SK-N-MC (cell line): ENCODE data around the gene FXYD1.
A peak's percentile ranks its signal among the peaks of the same experiment; 100 is the strongest.
"Not testable (repeated sequence)": the region's sequence is repeated elsewhere in the genome, so short reads cannot be mapped to it uniquely, and the experiment has no call there.

Experiments used
- DNase-seq: peaks from one replicate; pipeline ENCODE4 v3.0.0-alpha.2; 2011; ENCODE audit warnings: low read depth, low spot score
- H3K27ac ChIP-seq: fragments of 200-600 bp; sonication (generic); 2 replicates; pipeline ENCODE4 v1.5.1; 2016; ENCODE audit warnings: mixed run types
- H3K36me3 ChIP-seq: fragments of 200-600 bp; sonication (generic); 2 replicates; pipeline ENCODE4 v1.6.1; 2017; ENCODE audit warnings: antibody characterized with exemption, low read length, mixed read lengths; ENCODE audit not compliant: insufficient read depth
- H3K4me3 ChIP-seq: fragments of 200-600 bp; sonication (generic); 2 replicates; pipeline ENCODE4 v1.5.1; 2016
- H3K9ac ChIP-seq: fragments of 200-600 bp; sonication (generic); 2 replicates; pipeline ENCODE4 v1.8.0; 2017; ENCODE audit warnings: mixed run types, mixed read lengths; ENCODE audit not compliant: insufficient read length
- H3K9me3 ChIP-seq: fragments of 200-600 bp; sonication (generic); 2 replicates; pipeline ENCODE4 v1.6.1; 2017; ENCODE audit warnings: low read depth, mild to moderate bottlenecking, antibody characterized with exemption, low read length, moderate library complexity, mixed read lengths
- EZH2 ChIP-seq: fragments of 200-600 bp; sonication (generic); IDR thresholded peaks from one replicate; pipeline ENCODE4 v1.6.1; 2017; ENCODE audit warnings: antibody characterized with exemption
- FOXP2 ChIP-seq: optimal IDR thresholded peaks from 2 replicates; pipeline ENCODE3; 2011; ENCODE audit warnings: mild to moderate bottlenecking, moderate library complexity; ENCODE audit not compliant: insufficient read depth; ENCODE audit errors: extremely low read length, control extremely low read depth
- POLR2AphosphoS5 ChIP-seq: IDR thresholded peaks from 2 replicates; pipeline ENCODE4 v1.6.1; 2012; ENCODE audit warnings: mild to moderate bottlenecking, low read depth, low read length, borderline replicate concordance

The FXYD1 gene

DNA sequence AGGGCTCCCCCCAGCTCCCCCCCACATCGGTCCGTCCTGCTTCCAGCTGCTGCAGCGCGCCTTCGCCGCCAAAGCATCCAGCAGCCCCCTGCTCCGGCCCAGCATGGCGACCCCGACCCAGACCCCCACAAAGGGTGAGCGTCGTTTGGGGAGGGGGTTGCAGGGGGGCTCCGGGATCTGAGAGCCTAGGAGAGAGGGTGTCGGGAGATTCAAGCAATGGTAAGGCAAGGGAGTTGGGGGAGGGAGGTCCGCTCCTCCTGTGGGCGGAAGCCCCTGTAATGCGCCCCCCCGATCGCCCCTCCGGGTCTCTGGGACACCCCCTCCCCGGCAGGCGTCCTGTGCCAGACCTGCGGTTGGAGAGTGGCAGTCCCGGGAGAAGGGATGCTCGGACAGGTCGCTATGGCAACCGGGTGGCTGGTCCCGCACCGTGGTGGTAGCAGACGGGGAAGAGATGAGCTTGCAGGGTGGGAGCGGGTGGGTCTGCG, 4.6 kb downstream of the FXYD1 start, which contains the start of gene FXYD7:
Gene FXYD7, plus strand, starts transcription at position 25 of the 485 bp plus-strand sequence. Its CDS starts 79 bp downstream, at position 104.
- Histone ChIP-seq H3K4me3 (peak within 1 kb of the TSS; percentile 42; the same call in 1 of the 2 replicates), H3K27ac (no peak within 1 kb of the TSS), H3K9me3 (no peaks in the 10 kb centered on the region), H3K36me3 (no peaks in the 10 kb centered on the region), H3K9ac (no peak within 1 kb of the TSS)
- DNase-seq = no peak
- no peak for TF ChIP-seq EZH2
- no peak for TF ChIP-seq POLR2AphosphoS5
- no peak for TF ChIP-seq FOXP2

- Histone ChIP-seq H3K9me3 (no peaks in the 10 kb centered on the region), H3K36me3 (no peaks in the 10 kb centered on the region), H3K4me3 (no peak overlapping the region), H3K27ac (no peak overlapping the region), H3K9ac (no peak overlapping the region)
- DNase-seq = no peak
- TF ChIP-seq POLR2AphosphoS5 (no peak), FOXP2 (no peak), EZH2 (no peak)
Observed at GRCh38 chr19:35143818-35144217, 5.2 kb downstream of the FXYD1 start.

DNA sequence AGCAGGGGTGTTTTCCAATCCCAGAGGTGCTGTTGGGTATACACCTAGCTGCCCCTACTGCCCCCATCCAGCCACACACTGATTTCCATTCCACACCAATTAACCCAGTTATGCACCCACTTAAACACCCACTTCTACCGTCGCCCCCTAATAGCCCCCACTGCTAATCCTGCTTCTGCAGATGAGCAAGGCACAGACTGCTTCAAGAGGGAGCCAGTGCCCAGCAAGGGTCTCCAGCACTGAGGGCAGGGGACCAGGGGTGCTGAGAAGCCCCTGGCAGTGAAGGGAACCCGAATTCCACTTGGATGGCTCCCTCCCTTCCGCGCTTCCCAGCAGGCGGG, 5.6 kb downstream of the FXYD1 start:
- Histone ChIP-seq H3K4me3 (no peak overlapping the region), H3K9ac (no peak overlapping the region), H3K27ac (no peak overlapping the region), H3K36me3 (no peaks in the 10 kb centered on the region), H3K9me3 (no peaks in the 10 kb centered on the region)
- TF ChIP-seq POLR2AphosphoS5 (no peak), EZH2 (no peak), FOXP2 (no peak)
- no peak for DNase-seq

GRCh38 chr19:35144600-35145436, 6.2 kb downstream of the FXYD1 start:
- Histone ChIP-seq H3K4me3 (no peak overlapping the region), H3K9ac (no peak overlapping the region), H3K27ac (no peak overlapping the region), H3K36me3 (no peaks in the 10 kb centered on the region), H3K9me3 (no peaks in the 10 kb centered on the region)
- TF ChIP-seq FOXP2 (no peak), POLR2AphosphoS5 (no peak), EZH2 (no peak)
- no peak for DNase-seq

- no peak for DNase-seq
- no peak overlapping the region for H3K9ac ChIP-seq
- no peak overlapping the region for H3K4me3 ChIP-seq
- no peak for TF ChIP-seq POLR2AphosphoS5
- no peak overlapping the region for H3K27ac ChIP-seq
- H3K9me3 ChIP-seq = no peaks in the 10 kb centered on the region
- no peaks in the 10 kb centered on the region for H3K36me3 ChIP-seq
Observed at GRCh38 chr19:35146746-35147459, 8.3 kb downstream of the FXYD1 start.

GRCh38 chr19:35149463-35149862, 10.8 kb downstream of the FXYD1 start:
- no peaks in the 10 kb centered on the region for H3K9me3 ChIP-seq
- DNase-seq = no peak
- no peak overlapping the region for H3K4me3 ChIP-seq
- H3K9ac ChIP-seq = no peak overlapping the region
- no peak for TF ChIP-seq POLR2AphosphoS5
- no peak for TF ChIP-seq EZH2
- no peak for TF ChIP-seq FOXP2
- no peak overlapping the region for H3K27ac ChIP-seq
- H3K36me3 ChIP-seq = no peaks in the 10 kb centered on the region

DNA sequence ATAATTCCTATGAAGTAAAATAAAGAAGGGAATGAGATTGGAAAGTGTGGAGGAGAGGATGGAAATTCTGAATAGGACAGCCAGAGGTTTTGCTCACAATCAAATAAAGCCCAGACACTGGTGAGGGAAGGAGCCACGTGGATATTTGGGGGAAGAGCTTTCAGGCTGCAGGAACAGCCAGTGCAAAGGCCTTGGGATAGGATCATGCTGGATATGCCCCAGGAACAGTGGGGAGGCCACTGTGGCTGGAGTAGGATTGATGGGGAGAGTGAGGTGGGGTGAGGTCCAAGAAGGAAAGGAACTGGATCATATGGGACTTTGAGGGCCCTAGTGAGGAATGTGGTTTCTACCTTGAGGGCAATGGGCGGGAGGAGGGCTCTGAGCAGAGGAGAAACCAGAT, 11.8 kb downstream of the FXYD1 start:
- DNase-seq = no peak
- no peak overlapping the region for H3K9ac ChIP-seq
- no peaks in the 10 kb centered on the region for H3K9me3 ChIP-seq
- H3K4me3 ChIP-seq = no peak overlapping the region
- no peaks in the 10 kb centered on the region for H3K36me3 ChIP-seq
- no peak for TF ChIP-seq POLR2AphosphoS5
- TF ChIP-seq FOXP2 = no peak
- H3K27ac ChIP-seq = no peak overlapping the region

DNA sequence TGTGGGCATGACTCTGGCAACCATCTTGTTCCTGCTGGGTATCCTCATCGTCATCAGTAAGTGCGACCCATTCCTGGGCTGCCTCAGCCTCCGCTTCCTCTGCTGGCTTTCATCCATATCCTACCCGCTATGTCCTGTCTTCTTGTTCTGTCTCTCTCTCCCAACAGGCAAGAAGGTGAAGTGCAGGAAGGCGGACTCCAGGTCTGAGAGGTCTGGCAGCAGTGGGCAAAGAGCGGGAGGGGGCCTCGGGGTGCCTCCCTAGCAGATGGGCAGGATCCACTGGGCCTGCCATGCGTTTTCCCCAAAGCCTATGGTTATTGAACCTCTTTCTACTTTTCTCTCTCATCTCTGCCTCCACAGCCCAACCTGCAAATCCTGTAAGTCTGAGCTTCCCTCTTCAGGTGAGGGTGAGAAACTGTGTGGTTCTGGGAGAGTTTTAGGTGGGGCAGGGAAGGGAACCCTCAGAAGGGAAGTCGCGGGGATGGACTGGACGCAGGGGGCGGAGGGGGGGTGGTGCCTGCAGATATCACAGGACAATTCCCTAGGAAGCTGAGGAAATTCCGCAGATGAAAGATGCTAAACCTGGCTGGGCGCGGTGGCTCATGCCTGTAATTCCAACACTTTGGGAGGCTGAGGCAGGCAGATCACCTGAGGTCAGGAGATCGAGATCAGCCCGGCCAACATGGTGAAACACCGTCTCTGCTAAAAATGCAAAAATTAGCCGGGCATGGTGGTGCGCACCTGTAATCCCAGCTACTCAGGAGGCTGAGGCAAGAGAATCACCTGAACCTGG, 12.8 kb downstream of the FXYD1 start:
- Histone ChIP-seq H3K4me3 (no peak overlapping the region), H3K9ac (no peak overlapping the region), H3K9me3 (no peaks in the 10 kb centered on the region), H3K36me3 (no peaks in the 10 kb centered on the region), H3K27ac (no peak overlapping the region)
- TF ChIP-seq POLR2AphosphoS5 = no peak
- TF ChIP-seq EZH2 = no peak
- no peak for TF ChIP-seq FOXP2
- DNase-seq = no peak

DNA sequence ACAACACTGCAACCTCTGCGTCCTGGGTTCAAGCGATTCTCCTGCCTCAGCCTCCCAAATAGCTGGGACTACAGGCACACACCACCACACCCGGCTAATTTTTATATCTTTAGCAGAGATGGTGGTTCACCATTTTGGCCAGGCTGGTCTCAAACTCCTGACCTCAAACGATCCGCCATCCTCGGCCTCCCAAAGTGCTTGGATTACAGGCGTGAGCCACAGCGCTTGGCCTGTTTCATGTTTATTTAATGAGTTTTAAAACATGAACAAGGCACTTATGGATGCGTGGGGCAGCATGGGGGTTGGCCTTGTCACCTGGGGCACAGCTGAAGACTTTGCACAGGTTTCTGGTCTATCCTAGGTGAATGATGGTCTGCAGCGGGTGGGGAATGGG, 14.5 kb downstream of the FXYD1 start:
- H3K9me3 ChIP-seq, H3K36me3 ChIP-seq, H3K27ac ChIP-seq, H3K4me3 ChIP-seq, DNase-seq, H3K9ac ChIP-seq: not testable (repeated sequence)
